ENCODE results near the gene MLF2. TPM values are rescaled to one million over a fixed set of nuclear protein-coding genes. Genes with fewer than 3 reads are reported as not detected.

Gene MLF2
- total RNA-seq, 1 donor from 2014 or later: 153 TPM

- intact Hi-C loops (cut with DNase I): no loop called here
- DNase-seq (no peak), ATAC-seq (ENCODE audit: poor library complexity) (no peak)
These were observed 15.5 kb upstream of the MLF2 start for GRCh38 chr12:6768437-6768914.

GRCh38 chr12:6767353-6768319 is 14.7 kb upstream of the MLF2 start:
- DNase-seq (peak; percentile 49), ATAC-seq (ENCODE audit: poor library complexity) (no peak)
- intact Hi-C loops (cut with DNase I): no loop called here

- peak; percentile 90 for DNase-seq
- ATAC-seq (ENCODE audit: poor library complexity): peak; percentile 72
- intact Hi-C loops (cut with DNase I): no loop called here
These were observed 13.9 kb upstream of the MLF2 start for GRCh38 chr12:6766651-6767349.

DNA sequence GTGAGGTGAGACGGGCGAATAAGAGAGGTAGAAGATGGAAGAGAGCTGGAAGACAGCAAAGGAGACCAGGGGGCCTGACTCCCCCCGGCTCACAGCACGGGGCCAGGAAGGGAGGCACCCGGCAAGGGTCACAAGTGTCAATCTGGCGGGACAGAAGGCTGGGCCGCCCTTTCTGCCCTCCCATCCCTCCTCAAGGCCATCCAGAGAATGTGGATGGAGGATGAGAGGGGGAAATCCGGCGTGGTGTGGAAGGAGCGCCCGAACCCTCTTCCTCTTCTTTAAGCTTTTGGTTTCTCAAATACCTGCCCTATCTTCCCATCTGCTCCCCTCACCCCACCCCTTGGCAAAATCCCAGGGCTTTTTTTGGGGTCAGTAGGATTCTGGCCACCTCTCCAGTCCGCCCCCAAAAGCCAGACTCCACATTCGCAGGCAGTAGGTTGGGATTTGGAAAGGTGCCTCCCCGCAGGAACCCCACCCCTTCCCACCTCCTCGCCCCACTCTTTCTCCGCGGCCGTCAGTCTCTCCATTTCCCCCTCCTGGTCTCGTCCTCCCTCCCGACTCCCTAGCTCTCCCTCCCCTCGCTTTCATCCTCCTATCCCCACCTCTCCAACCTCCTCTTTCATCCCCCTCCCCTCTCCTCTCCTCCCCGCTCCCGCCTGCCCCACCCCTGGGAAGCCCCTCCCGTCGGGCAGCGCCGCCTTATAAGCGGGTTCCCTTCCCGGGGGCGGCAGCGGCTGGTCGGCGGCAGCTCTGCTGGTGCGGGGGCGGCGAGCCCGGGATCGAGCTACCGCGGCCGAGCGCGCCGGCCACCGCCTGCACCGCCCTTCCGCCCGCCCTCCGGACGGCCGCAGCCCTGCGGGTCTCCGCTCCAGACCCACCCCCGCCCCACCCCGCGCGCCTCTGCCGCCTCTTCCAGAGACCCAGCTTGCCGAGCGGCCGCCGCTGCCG is 13.0 kb upstream of the MLF2 start, which contains the start of gene PTMS:
Gene PTMS (plus strand): TSS at position 730 of the 948 bp plus-strand sequence. CDS start 343 bp downstream, outside the sequence.
- DNase-seq (peak; percentile 88), ATAC-seq (ENCODE audit: poor library complexity) (peak; percentile 37)
- intact Hi-C loops (cut with DNase I): no loop called here

- ATAC-seq (ENCODE audit: poor library complexity) (no peak), DNase-seq (no peak)
- intact Hi-C loops (cut with DNase I): no loop called here
These were observed 12.2 kb upstream of the MLF2 start for GRCh38 chr12:6765048-6765633.

DNA sequence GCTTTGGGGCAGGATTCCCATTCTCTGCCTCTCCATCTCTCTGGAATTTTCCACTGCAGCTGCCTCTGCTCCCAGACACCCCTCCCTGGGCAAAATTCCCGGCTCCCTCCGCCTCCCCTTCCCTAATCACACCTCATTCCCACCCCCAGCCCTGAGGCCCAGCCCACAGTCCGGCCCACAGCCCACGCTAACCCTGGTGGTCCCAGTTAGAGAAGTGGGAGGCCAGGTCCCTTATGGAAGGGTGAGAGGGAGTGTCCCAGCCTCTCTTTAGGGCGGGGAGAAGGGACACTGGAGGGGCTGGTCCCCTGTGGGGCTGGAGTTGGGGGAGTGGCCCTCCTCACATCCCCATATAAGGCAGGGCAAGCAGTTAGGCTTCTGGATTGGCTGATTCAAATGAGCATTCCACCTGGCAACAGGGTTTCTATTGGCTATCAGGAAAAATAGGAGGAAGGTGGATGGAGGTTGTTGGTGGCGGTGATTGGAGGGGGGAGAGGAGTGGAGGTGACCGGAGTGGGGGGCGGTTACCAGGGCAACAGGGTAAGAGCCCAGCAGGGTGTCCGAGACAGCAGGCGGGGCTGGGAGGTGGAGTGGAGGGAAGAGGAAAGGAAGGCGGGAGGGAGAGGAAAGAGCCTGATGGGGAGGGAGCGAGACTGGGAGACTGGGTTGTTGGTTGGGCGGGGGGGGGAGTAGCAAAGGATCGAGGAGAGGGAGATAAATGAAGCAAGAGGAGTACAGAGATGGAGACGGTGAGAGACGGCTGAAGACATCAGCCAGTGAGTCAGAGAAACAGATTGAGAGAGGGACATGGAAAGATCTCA is 11.3 kb upstream of the MLF2 start:
- intact Hi-C loops (cut with DNase I): no loop called here
- DNase-seq: peak; percentile 95
- peak; percentile 84 for ATAC-seq (ENCODE audit: poor library complexity)

DNA sequence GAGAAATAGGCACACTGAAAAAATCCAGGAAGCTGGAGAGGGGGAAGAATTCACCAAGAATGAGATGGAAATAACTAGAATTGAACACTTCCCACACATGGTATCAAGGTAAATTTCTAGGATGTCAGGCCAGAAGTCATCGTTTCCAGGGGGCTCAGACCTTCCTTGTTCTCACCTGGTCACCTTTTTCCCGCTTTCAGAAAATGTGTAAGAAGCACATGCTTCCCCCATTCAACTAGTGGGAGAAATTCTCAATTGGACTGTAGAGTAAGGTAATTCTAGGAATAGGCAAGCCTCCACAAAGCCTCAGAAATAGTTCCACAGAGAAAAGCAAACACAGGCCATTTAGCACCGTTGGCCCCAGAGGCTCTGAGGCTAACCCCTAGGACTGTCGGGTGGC is 10.4 kb upstream of the MLF2 start:
- DNase-seq (no peak), ATAC-seq (ENCODE audit: poor library complexity) (no peak)
- intact Hi-C loops (cut with DNase I): no loop called here

GRCh38 chr12:6759741-6760140 is 6.8 kb upstream of the MLF2 start:
- DNase-seq: no peak
- ATAC-seq (ENCODE audit: poor library complexity): no peak
- intact Hi-C loops (cut with DNase I): no loop called here

- intact Hi-C loops (cut with DNase I): no loop called here
- no peak for DNase-seq
- ATAC-seq (ENCODE audit: poor library complexity): no peak
These were observed 5.7 kb upstream of the MLF2 start for GRCh38 chr12:6758506-6759095.

GRCh38 chr12:6757028-6757690 is 4.2 kb upstream of the MLF2 start:
- intact Hi-C loops (cut with DNase I): no loop called here
- no peak for DNase-seq
- ATAC-seq (ENCODE audit: poor library complexity): no peak

- DNase-seq (no peak), ATAC-seq (ENCODE audit: poor library complexity) (no peak)
- intact Hi-C loops (cut with DNase I): loop anchor here (5.0 kb wide), 1 partner anchor 73 kb away; the partner anchor contains the start of gene P3H3
These were observed 1.5 kb upstream of the MLF2 start for GRCh38 chr12:6754411-6754810.

DNA sequence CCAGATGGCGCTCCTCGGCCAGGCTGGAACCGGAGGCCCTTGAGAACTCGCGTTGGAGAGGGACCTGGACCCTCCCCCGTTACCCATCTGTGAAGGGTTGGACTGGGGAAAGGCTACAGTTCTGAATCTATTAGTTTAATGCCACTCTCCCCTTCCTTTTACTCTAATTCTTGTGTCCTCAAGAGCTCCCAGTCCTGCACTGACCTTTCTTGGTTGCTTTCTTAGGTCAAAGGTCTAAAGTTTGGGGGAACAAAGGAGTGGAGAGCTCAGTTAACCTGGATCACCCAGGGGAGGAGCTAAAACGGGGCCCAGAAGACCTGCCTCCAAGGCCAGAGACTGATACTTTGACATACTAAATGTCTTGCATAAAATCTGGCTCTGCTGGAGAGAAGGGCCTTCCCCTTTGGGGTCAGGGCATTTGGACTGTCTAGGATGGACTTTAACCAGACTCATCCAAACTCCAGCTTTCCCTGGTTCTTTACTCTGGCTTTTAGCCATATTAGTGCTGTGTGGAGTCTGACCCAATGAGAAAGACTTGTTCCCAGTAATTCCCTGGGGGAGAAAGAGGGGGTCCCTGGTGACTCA is 923 bp upstream of the MLF2 start:
- no peak for DNase-seq
- intact Hi-C loops (cut with DNase I): loop anchor here (2.0 to 5.0 kb wide), 2 partner anchors 25 to 73 kb away; partner anchors contain the start of gene P3H3

GRCh38 chr12:6752167-6752920 is 597 bp downstream of the MLF2 start:
- ATAC-seq (ENCODE audit: poor library complexity) (peak; percentile 25), DNase-seq (no peak)
- intact Hi-C loops (cut with DNase I): loop anchor here (2.0 to 5.0 kb wide), 2 partner anchors 26 to 75 kb away; partner anchors contain the start of gene P3H3

More for the DNA sequence above, 923 bp upstream of the MLF2 start:
- ATAC-seq (ENCODE audit: poor library complexity): no peak

GRCh38 chr12:6751767-6752166 is 1.2 kb downstream of the MLF2 start:
- DNase-seq (no peak), ATAC-seq (ENCODE audit: poor library complexity) (no peak)
- intact Hi-C loops (cut with DNase I): loop anchor here (2.0 to 5.0 kb wide), 2 partner anchors 27 to 76 kb away; partner anchors contain the start of gene P3H3

GRCh38 chr12:6750506-6750905 is 2.4 kb downstream of the MLF2 start:
- intact Hi-C loops (cut with DNase I): loop anchor here (5.0 kb wide), 1 partner anchor 77 kb away; the partner anchor contains the start of gene P3H3
- ATAC-seq (ENCODE audit: poor library complexity): no peak
- no peak for DNase-seq
